CD14-positive monocyte (primary cell): ENCODE results near the gene UCP2. TPM values are rescaled to one million over a fixed set of nuclear protein-coding genes. Genes with fewer than 3 reads are reported as not detected.

Experiments
- DNase-seq, 3 donors: peaks; one replicate each; pipeline ENCODE4 v3.0.0-alpha.2; 2011 to 2022
- H2AFZ ChIP-seq: 2 replicates; pipeline ENCODE4 v1.6.0; 2012; ENCODE audit warnings: mild to moderate bottlenecking, low read depth, low read length, inconsistent platforms; ENCODE audit not compliant: insufficient read depth, poor library complexity, severe bottlenecking
- H3K27ac ChIP-seq, 2 donors: 1 replicate in 1 of 2; 2 replicates in 1 of 2; pipeline ENCODE4 v1.5.1; 2012 to 2013; ENCODE audit warnings: low read length in 2 of 2, control low read depth in 1 of 2, inconsistent platforms in 1 of 2, low read depth in 1 of 2, mild to moderate bottlenecking in 1 of 2
- H3K27me3 ChIP-seq, 2 donors: one replicate each; pipeline versions ENCODE4 v1.6.0 to v1.6.1; 2011 to 2013; ENCODE audit warnings: low read length in 2 of 2; ENCODE audit not compliant: control insufficient read depth in 2 of 2, insufficient read depth in 2 of 2
- H3K36me3 ChIP-seq, 2 donors: replicated peaks in 1 of 2; 1 replicate in 1 of 2; 2 replicates in 1 of 2; pipeline versions ENCODE4 v1.5.1 to v1.6.1; 2012 to 2013; ENCODE audit warnings: low read length in 2 of 2, control low read depth in 1 of 2, inconsistent platforms in 1 of 2, mild to moderate bottlenecking in 1 of 2; ENCODE audit not compliant: insufficient read depth in 2 of 2, control insufficient read depth in 1 of 2
- H3K4me1 ChIP-seq, 2 donors: 1 replicate in 1 of 2; 2 replicates in 1 of 2; pipeline versions ENCODE4 v1.5.1 to v1.6.1; 2012 to 2013; ENCODE audit warnings: low read length in 2 of 2, control low read depth in 1 of 2, inconsistent platforms in 1 of 2, mild to moderate bottlenecking in 1 of 2, moderate library complexity in 1 of 2; ENCODE audit not compliant: insufficient read depth in 2 of 2, control insufficient read depth in 1 of 2
- H3K4me2 ChIP-seq: replicated peaks from 2 replicates; pipeline ENCODE3; 2012; ENCODE audit warnings: low read length, moderate library complexity, mild to moderate bottlenecking; ENCODE audit not compliant: poor library complexity, severe bottlenecking; ENCODE audit errors: extremely low read depth
- H3K4me3 ChIP-seq, 3 experiments: fragments of 200-600 bp in 1 of 3; sonication (generic) in 1 of 3; replicated peaks in 1 of 3; 1 replicate in 2 of 3; 2 replicates in 1 of 3; pipeline ENCODE4 v1.5.1; 2011 to 2013; ENCODE audit warnings: low read length in 3 of 3, mild to moderate bottlenecking in 3 of 3, control low read depth in 2 of 3, low read depth in 2 of 3, inconsistent platforms in 1 of 3, moderate library complexity in 1 of 3
- H3K79me2 ChIP-seq: 2 replicates; pipeline ENCODE4 v1.6.0; 2012; ENCODE audit warnings: mild to moderate bottlenecking, control low read depth, inconsistent platforms, low read length, moderate library complexity; ENCODE audit not compliant: insufficient read depth
- H3K9ac ChIP-seq: 2 replicates; pipeline ENCODE4 v1.6.0; 2017; ENCODE audit warnings: low read length, mild to moderate bottlenecking; ENCODE audit not compliant: insufficient read depth, poor library complexity, severe bottlenecking
- H3K9me3 ChIP-seq, 2 donors: replicated peaks in 1 of 2; 1 replicate in 1 of 2; 2 replicates in 1 of 2; pipeline versions ENCODE4 v1.5.1 to v1.6.1; 2012 to 2013; ENCODE audit warnings: low read length in 2 of 2, control low read depth in 1 of 2; ENCODE audit not compliant: control insufficient read depth in 1 of 2, insufficient read depth in 1 of 2
- H4K20me1 ChIP-seq: 2 replicates; pipeline ENCODE4 v1.6.0; 2012; ENCODE audit warnings: mild to moderate bottlenecking, low read length, control low read depth, moderate library complexity; ENCODE audit not compliant: insufficient read depth
- H3K27ac Mint-ChIP-seq, 7 donors: one replicate each; pipeline ENCODE4 v1.8.0; 2020; ENCODE audit warnings: mild to moderate bottlenecking in 7 of 7, mixed read lengths in 7 of 7, moderate library complexity in 6 of 7, inconsistent platforms in 2 of 7
- H3K27me3 Mint-ChIP-seq, 3 donors: one replicate each; pipeline ENCODE4 v1.8.0; 2021 to 2022; ENCODE audit warnings: low read depth in 3 of 3, mild to moderate bottlenecking in 3 of 3, mixed read lengths in 3 of 3, moderate library complexity in 3 of 3, inconsistent platforms in 1 of 3
- H3K36me3 Mint-ChIP-seq, 2 donors: one replicate each; pipeline ENCODE4 v1.8.0; 2020; ENCODE audit warnings: mixed read lengths in 2 of 2, inconsistent platforms in 1 of 2, mild to moderate bottlenecking in 1 of 2
- H3K4me1 Mint-ChIP-seq: one replicate; pipeline ENCODE4 v1.8.0; 2020; ENCODE audit warnings: mild to moderate bottlenecking, mixed read lengths
- H3K4me3 Mint-ChIP-seq, 2 donors: one replicate each; pipeline ENCODE4 v1.8.0; 2020; ENCODE audit warnings: mild to moderate bottlenecking in 2 of 2, mixed read lengths in 2 of 2, moderate library complexity in 1 of 2
- H3K9me3 Mint-ChIP-seq, 7 donors: one replicate each; pipeline ENCODE4 v1.8.0; 2020 to 2022; ENCODE audit warnings: mixed read lengths in 7 of 7, mild to moderate bottlenecking in 6 of 7, moderate library complexity in 6 of 7, inconsistent platforms in 2 of 7
- WGBS: methylation state at CpG from one replicate; pipeline ENCODE4 v1.1.5; 2013; ENCODE audit warnings: missing lambda C conversion rate; ENCODE audit not compliant: insufficient coverage; 5-methylcytosine and 5-hydroxymethylcytosine counted together
- intact Hi-C, 2 donors: fragments of 100-400 bp; cut with micrococcal nuclease; formaldehyde crosslinking; loops; one replicate each; pipeline versions ENCODE4 v1.15.0 to v1.15.1; 2023
- polyA plus RNA-seq, 3 donors: library from polyadenylated mRNA; depleted of rRNA in 1 of 3; unstranded in 2 of 3; stranded (reverse) in 1 of 3; fragments of 300-500 nt in 2 of 3; fragments of >200 nt in 1 of 3; fragmentation: Illumina TruSeq in 2 of 3; gene quantifications; 1 replicate in 2 of 3; 2 replicates in 1 of 3; pipeline ENCODE4 v1.2.3, GENCODE V29; 2012 to 2021
- TF ChIP-seq, protein P1 (sequence below): fragments of 200-600 bp; IDR thresholded peaks from one replicate; pipeline ENCODE4 v1.8.0; 2022; ENCODE audit warnings: antibody characterized with exemption, mild to moderate bottlenecking

Gene UCP2
- polyA plus RNA-seq, 3 donors = 496 to 665 (median 649) TPM

DNA sequence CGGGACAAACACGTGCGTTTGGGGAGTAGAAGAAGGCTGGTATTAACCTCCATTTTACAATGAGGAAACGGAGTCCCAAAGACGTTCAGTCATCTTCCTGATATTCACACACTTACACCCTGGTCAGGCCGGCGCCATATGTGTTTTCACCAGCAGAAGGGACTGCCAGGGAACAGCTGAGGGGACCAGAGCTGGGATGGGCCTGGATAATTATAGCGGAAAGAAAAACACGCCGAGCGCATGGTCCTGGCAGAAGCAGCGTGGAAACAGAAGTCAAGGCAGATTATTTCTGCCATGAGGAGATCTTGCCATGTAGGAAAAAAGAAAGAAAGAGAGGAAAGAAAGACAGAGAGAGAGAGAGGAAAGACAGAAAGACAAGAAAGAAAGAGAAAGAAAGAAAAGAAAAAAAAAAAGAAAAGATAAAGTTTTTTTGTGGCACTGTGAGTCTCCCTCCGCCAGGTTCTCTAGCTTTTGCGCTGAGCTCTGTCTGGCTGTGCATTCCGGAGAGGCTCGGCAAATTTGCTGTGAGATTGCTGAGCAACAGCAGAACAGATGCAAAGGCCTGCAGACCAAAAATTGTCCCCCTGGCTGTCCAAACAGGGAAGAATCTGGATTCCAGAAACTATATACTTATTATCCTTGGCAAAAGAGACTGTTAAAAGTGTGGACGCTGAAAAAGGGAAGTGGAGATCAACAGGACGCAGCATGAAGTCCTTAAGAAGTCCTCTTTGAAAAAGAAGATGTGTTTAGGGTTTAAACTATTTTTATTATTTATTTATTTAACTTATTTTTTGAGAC lies 1.3 kb upstream of the UCP2 start:
- Histone ChIP-seq H3K36me3 (peaks cover 12 to 26% of the 10 kb centered on the region in 2 donors), H3K4me2 (peak overlapping the region; percentile 99), H2AFZ (peak overlapping the region; percentile 78), H3K9me3 (no peaks in the 10 kb centered on the region), H3K27me3 (no peaks in the 10 kb centered on the region), H4K20me1 (peaks cover 34% of the 10 kb centered on the region), H3K9ac (peak overlapping the region; percentile 89), H3K27ac (peak overlapping the region; percentile 96 to 98), H3K4me3 (peak overlapping the region in 2 of 3 experiments; percentile 96 to 97), H3K79me2 (peaks cover 37% of the 10 kb centered on the region), H3K4me1 (peaks cover 43 to 54% of the 10 kb centered on the region in 2 donors)
- H3K36me3 Mint-ChIP-seq = peaks cover 22 to 35% of the 10 kb centered on the region in 2 donors
- intact Hi-C loops = loop anchor here (2.0 to 5.0 kb wide), 3 partner anchors 38 to 188 kb away; partner anchors contain the start of genes C2CD3 (in 1 of the 2) and PPME1 (in 1 of the 2)
- H3K27me3 Mint-ChIP-seq = no peaks in the 10 kb centered on the region
- TF ChIP-seq, protein P1, sequence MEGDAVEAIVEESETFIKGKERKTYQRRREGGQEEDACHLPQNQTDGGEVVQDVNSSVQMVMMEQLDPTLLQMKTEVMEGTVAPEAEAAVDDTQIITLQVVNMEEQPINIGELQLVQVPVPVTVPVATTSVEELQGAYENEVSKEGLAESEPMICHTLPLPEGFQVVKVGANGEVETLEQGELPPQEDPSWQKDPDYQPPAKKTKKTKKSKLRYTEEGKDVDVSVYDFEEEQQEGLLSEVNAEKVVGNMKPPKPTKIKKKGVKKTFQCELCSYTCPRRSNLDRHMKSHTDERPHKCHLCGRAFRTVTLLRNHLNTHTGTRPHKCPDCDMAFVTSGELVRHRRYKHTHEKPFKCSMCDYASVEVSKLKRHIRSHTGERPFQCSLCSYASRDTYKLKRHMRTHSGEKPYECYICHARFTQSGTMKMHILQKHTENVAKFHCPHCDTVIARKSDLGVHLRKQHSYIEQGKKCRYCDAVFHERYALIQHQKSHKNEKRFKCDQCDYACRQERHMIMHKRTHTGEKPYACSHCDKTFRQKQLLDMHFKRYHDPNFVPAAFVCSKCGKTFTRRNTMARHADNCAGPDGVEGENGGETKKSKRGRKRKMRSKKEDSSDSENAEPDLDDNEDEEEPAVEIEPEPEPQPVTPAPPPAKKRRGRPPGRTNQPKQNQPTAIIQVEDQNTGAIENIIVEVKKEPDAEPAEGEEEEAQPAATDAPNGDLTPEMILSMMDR = no peak
- peak in 2 of 3 donors; percentile 48 to 50 for DNase-seq
- H3K27ac Mint-ChIP-seq = peak overlapping the region; percentile 99 to 100 (median 100)
- H3K4me3 Mint-ChIP-seq = peak overlapping the region; percentile 99 to 100
- WGBS = 63% methylated on average over 11 of the region's 18 CpGs
- peaks cover 0 to 3% (median 0%) of the 10 kb centered on the region in 7 donors for H3K9me3 Mint-ChIP-seq
- peaks cover 46% of the 10 kb centered on the region for H3K4me1 Mint-ChIP-seq

DNA sequence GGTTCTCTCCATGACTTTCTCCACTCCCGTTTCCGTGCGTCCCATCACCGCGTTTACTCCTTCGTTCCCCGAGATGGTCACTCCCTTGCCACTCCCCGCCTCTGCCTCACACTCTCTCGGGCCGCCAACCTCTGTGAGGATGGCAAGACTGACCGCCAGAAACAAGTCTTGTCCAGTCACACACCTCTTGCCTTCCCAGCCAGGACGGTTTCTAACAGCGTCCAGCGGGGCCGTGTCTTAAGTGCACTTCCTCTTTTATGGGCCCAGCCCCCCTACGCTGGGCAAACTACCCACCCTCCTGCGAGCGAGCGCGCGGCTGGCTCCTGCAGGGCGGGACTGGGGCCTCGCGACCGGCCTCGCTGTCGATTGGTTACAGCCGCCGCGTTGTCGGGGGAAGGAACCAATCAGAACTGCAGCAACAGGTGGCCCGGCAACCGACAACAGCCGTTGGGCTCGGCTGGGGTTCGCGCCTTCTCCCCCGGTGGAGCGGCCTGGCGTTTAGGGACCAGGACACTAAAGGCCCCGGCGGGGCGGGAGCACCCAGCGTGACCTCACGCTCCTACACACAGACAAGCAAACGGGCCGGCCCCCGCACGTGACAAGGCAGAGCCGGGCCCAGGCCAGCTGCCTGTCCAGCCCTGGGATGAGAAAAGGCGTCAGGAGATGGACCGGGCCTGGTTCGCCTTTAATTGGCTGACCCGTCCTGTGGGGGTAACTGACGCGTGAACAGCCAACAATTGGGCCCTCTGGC lies 522 bp upstream of the UCP2 start:
- H3K9ac ChIP-seq = peak overlapping the region; percentile 89
- H3K4me2 ChIP-seq = peak overlapping the region; percentile 99
- H3K9me3 ChIP-seq = no peaks in the 10 kb centered on the region
- peak overlapping the region; percentile 99 to 100 for H3K4me3 Mint-ChIP-seq
- H4K20me1 ChIP-seq = peaks cover 42% of the 10 kb centered on the region
- TF ChIP-seq, protein P1 = no peak
- H3K27me3 ChIP-seq = no peaks in the 10 kb centered on the region
- H3K27ac Mint-ChIP-seq = peak overlapping the region; percentile 99 to 100 (median 100)
- H2AFZ ChIP-seq = peak overlapping the region; percentile 78
- peak; percentile 96 to 98 (median 97) for DNase-seq
- intact Hi-C loops = loop anchor here (2.0 to 5.0 kb wide), 3 partner anchors 39 to 189 kb away; partner anchors contain the start of genes C2CD3 (in 1 of the 2) and PPME1 (in 1 of the 2)
- H3K27me3 Mint-ChIP-seq = no peaks in the 10 kb centered on the region
- peaks cover 20 to 34% of the 10 kb centered on the region in 2 donors for H3K36me3 ChIP-seq
- peaks cover 30 to 43% of the 10 kb centered on the region in 2 donors for H3K36me3 Mint-ChIP-seq
- H3K4me3 ChIP-seq = peak overlapping the region; percentile 71 to 97 (median 96)
- 1% methylated on average over 52 of the region's 56 CpGs for WGBS
- peak overlapping the region; percentile 96 to 98 for H3K27ac ChIP-seq
- peaks cover 45% of the 10 kb centered on the region for H3K79me2 ChIP-seq
- peaks cover 0 to 3% (median 0%) of the 10 kb centered on the region in 7 donors for H3K9me3 Mint-ChIP-seq
- peaks cover 50 to 62% of the 10 kb centered on the region in 2 donors for H3K4me1 ChIP-seq
- H3K4me1 Mint-ChIP-seq = peaks cover 53% of the 10 kb centered on the region
